GM12892 (cell line): ENCODE data around the gene GABRR2.

Experiments used
- POLR2A ChIP-seq: IDR thresholded peaks from 2 replicates; pipeline ENCODE4 v1.6.1; 2011; ENCODE audit warnings: low read depth, low read length, control low read depth
- POLR2AphosphoS5 ChIP-seq: IDR thresholded peaks from 2 replicates; pipeline ENCODE4 v1.6.1; 2011; ENCODE audit warnings: low read depth, low read length, control low read depth
- TAF1 ChIP-seq: IDR thresholded peaks from 2 replicates; pipeline ENCODE4 v1.6.1; 2011; ENCODE audit warnings: low read depth, mild to moderate bottlenecking, control low read depth, low read length, borderline replicate concordance

DNA sequence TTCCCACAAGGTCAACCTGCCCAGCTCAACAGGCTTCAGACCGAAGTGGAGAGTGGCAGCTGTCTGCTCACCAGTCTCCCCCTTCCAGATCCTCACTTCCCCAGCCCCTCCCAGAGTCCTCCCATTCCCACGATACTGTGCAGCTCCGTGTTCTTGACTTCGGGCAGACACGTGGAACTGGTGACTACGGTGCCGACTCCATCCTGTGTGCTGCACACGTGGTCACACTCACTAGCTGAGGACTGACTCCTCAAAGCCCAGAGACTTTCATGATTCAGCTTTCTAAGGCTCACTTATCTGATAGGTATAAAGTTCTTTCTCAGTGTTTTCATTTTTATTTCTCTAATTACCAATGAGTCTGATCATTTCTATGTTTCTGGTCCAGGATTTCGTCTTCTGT lies 32.4 kb downstream of the GABRR2 start:
- no peak for TF ChIP-seq POLR2A
- TF ChIP-seq POLR2AphosphoS5, result no peak
- no peak for TF ChIP-seq TAF1
